Suppressor macrophage treated with lipopolysaccharide for 4 hours (primary cell): ENCODE data around the gene ACOD1.

Experiments used
- DNase-seq: peaks from one replicate; pipeline ENCODE4 v3.0.0-alpha.2; 2020

ACOD1 gene

GRCh38 chr13:76954538-76954937 lies 6.2 kb downstream of the ACOD1 start:
- DNase-seq = no peak

DNA sequence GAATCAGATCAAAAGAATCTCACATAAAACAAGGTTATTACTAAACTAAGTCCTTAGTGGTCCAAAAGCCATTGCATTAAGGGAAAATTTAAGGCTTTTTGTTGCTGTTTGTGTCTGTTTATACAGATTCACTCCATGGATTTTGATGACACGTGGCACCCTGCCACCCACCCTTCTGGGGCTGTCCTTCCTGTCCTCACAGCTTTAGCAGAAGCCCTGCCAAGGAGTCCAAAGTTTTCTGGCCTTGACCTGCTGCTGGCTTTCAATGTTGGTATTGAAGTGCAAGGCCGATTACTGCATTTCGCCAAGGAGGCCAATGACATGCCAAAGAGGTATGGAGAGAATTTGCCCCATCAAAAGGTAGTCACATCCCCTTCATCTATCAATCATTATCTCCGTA lies 6.9 kb downstream of the ACOD1 start:
- peak; percentile 35 for DNase-seq

DNA sequence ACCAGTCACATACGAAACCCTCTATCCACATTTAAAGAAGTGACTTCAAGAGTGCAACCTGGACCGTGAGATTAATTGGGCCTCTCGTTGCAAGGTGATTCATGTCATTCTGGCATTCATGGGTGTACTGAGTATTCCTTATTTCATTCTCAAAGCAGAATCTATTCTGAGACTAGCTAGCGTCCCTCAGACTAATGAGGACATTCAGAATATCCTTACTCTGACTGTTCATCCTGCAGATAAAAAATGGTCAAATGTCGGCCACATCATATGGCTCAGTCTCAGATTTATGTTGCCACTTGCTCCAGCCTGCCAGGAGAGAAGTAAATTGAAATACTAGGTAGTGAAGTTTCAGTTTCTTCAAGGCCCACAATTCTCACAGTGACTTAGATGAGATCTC lies 7.3 kb downstream of the ACOD1 start:
- no peak for DNase-seq

DNA sequence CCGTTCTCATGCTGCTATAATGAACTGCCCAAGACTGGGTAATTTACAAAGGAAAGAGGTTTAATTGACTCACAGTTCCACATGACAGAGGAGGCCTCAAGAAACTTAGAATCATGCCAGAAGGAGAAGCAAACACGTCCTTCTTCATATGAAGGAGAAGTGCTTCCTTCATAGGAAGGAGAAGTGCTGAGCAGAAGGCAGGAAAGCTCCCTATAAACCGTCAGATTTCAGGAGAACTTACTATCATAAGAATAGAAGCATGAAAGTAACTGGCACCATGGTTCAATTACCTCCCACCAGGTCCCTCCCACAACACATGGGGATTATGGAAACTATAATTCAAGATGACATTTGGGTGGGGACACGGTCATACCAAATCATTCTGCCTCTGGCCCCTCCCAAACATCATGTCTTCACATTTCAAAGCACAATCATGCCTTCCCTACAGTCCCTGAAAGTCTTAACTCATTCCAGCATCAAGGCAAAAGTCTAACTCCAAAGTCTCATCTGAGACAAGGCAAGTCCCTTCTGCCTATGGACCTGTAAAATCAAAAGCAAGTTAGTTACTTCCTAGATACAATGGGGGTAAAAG lies 10.6 kb downstream of the ACOD1 start:
- DNase-seq = peak; percentile 66

GRCh38 chr13:76959734-76960133 lies 11.4 kb downstream of the ACOD1 start:
- DNase-seq = peak; percentile 41

DNA sequence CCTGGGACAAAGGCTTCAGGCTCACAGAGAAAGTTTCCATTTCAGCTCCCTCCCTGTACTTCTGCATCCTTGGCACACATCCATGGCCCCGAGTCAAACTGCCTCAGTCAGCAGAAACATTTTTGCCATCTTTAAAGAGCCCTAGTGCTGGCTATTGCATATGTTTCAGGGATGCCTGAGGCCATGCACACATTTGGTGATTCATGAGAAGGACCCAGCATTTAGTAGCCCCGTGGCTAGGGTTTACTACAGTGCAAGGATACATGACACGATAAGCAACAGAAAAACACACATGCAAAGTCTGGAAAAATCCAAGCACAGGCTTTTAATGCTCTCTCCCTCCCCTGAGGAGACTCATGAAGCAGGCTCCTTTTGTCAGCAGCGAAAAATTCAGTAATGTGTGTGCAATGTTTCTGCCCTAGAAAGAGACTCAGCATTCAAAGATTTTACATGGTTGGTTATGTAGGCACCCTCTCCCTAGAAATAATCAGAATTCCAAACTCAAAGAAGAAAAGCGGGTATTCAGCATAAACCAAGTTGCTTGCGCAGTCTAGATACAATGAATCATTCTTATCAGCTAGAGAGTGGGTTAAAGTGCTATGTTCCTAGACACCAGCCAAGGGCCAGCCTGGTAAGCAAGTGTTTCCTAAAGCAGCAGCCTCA lies 17.6 kb downstream of the ACOD1 start:
- DNase-seq = no peak

DNA sequence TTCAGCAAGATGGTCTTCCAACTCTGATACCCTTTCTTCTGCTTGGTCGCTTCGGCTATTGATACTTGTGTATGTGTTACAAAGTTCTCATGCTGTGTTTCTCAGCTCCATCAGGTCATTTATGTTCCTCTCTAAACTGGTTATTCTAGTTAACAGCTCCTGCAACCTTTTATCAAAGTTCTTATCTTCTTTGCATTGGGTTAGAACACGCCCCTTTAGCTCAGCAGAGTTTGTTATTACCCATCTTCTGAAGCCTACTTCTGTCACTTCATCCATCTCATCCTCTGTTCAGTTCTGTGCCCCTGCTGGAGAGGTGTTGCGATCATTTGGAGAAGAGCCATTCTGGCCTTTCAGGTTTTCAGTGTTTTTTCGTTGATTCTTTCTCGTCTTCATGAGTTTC lies 18.7 kb downstream of the ACOD1 start:
- DNase-seq = no peak

- DNase-seq = no peak
These were observed 19.7 kb downstream of the ACOD1 start for GRCh38 chr13:76968041-76968440.

GRCh38 chr13:76969488-76970365 lies 21.4 kb downstream of the ACOD1 start:
- no peak for DNase-seq

DNA sequence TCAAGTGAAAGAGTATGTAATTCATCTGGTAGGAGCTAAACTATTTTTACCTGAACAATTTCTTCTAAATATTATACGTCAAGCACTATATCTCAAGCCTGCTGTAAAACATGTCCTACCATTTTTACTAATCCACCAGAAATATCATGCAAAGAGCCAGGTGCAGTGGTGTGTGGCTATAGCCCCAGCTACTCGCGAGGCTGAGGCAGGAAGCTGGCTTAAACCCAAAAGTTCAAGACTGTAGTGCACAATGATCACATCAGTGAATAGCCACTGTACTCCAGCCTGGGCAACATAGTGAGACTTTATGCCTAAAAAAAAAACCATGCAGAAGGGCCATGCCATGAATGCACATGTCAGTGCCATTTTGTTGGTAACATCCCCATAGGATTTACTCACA lies 22.9 kb downstream of the ACOD1 start:
- no peak for DNase-seq

- DNase-seq = peak; percentile 34
These were observed 23.8 kb downstream of the ACOD1 start for GRCh38 chr13:76971851-76972829.

- DNase-seq = no peak
These were observed 25.8 kb downstream of the ACOD1 start for GRCh38 chr13:76973920-76974617.

DNA sequence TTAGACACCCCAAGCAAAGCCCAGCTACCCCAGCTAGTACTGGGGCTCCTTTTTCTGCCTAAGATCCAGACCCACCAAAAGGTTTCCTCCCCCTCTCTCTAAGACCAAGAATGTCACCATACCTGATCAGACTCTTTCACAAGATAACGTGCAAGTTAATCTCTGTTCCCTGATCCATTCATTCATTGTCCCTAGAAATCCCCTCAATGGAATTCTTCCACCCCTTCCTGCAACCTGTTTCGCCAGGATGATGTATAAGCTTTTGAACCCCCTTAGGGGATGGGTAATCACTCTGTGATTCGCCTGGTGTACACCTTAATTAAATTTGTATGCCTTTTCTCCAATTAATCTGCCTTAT lies 26.3 kb downstream of the ACOD1 start:
- DNase-seq = no peak

DNA sequence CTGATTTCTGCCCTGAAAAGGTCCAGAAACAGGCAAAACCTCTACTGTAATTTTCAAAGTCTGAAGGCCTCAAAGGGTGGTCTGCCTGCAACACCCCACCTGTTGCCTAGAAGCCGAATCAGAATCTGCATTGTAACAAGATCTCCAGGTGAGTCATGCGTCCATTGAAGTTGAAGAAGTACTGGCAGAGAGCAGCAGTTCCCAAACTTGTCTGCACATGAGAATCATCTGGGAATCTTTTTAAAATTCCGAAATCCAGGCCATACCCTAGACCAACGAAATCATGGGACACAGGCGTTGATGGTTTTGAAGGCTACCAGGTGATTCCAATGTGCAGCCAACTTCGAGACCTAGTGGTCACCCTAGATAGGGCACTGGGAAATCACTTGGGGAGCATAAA lies 27.6 kb downstream of the ACOD1 start:
- DNase-seq = no peak

DNA sequence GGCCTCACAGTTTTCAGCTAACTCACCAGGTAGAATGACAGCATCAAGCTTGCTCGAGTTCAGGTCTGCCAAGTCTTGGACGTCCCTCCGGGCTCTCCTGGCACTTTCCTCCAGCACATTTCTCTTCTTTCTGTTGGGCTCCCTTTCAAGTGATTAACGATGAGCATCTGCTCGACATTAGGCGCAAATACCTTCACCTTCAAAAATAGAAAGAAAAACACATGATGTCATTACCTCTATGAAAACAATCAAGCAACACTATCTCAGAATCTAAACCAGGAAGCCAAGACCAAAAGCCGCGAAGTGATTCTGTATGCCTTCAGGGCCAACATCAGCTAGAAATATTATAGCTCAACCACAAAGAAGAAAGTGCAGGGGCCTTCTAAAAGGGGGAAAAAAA lies 28.2 kb downstream of the ACOD1 start:
- no peak for DNase-seq

DNA sequence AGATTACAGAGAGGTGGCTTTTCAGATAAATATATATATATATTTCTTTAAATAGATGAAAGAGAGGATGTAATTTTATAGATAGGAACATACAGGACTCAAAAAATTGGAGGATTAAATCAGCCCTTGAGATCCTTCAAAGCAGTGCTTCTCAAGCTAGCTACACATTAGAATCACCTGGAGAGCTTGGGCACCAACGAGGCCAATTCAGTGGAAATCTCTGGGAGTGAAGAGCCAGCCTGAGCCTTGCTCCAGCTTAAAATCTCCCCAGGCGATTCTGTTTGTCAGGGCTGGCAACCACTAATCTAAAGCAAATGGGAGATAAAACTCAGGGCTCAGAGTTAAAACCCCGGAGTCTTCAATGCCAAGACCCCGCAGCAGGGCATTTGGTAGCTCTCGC lies 28.6 kb downstream of the ACOD1 start:
- DNase-seq = no peak

- DNase-seq = peak; percentile 85
These were observed 31.9 kb downstream of the ACOD1 start for GRCh38 chr13:76980075-76980718.

DNA sequence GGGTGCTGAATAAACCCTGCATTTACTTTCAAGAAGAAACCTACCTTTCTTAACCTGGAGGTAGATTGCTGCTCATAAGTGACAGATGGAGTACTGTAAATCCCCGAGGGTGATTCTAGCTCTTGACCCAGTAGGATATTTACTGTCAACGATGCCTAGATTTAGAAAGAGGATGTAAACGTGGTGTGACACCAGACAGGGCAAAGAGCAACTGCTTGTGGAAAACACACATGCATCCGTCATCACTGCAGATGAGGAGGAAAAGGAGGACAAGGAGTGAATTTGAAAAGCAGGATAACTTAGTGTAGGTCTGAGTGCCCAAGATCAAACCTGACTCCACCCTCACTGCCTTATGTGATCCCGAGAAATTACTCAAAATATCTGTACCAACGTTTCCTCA lies 33.8 kb downstream of the ACOD1 start:
- DNase-seq = peak; percentile 37

DNA sequence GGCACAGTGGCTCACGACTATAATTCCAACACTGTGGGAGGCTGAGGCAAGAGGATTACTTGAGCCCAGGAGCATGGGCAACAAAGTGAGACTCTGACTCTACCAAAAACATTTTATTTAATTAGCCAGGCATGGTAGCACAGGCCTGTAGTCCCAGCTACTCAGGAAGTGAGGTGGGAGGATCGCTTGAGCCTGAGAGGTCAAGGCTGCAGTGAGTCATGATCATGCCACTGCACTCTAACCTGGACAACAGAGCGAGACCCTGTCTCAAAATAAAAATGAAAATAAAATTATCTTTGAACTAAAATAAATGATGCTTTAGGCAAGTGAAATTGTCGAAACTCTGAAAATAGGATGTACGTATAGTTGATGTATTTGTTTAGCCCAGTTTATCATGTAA lies 35.4 kb downstream of the ACOD1 start:
- no peak for DNase-seq

DNA sequence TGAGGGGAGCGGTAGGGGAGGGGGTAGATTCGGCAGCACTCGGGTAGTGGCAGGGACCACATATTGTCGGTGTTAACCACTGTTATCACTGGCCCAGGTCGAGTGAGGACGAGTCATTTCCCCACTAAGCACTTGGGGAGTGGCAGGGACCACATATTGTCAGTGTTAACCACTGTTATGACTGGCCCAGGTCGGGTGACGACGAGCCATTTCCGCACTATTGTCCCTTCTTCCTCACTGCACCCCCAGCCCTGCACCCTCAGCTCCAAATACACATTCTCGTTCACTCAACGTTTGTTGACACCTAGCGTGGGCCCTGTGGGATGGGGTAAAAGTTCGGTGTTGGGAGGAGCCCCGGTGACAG lies 43.1 kb downstream of the ACOD1 start:
- DNase-seq = peak; percentile 5

GRCh38 chr13:76991796-76992547 lies 43.7 kb downstream of the ACOD1 start, which contains the start of gene CLN5:
Gene CLN5, plus strand, starts transcription at chr13:76992081. Its CDS starts 18 bp downstream, at chr13:76992099.
- peak; percentile 95 for DNase-seq
